Activated T-helper 17 cell treated with anti-CD3 and anti-CD28 coated beads, Interleukin-2, amount 50 U/mL, for 72 hours (primary cell): ENCODE results near the gene FIZ1. TPM values are rescaled to one million over a fixed set of nuclear protein-coding genes. Genes with fewer than 3 reads are reported as not detected.

Source experiments
- ATAC-seq: fragments of 150-1000 bp; cut with Tn5 transposase; replicated peaks from 2 replicates; pipeline ENCODE4 v1.10.0; 2021; ENCODE audit warnings: mild to moderate bottlenecking, moderate library complexity
- H3K27ac Mint-ChIP-seq: one replicate; pipeline ENCODE4 v1.8.0; 2022; ENCODE audit warnings: mixed read lengths
- H3K27me3 Mint-ChIP-seq: one replicate; pipeline ENCODE4 v1.8.0; 2022; ENCODE audit warnings: mixed read lengths
- H3K36me3 Mint-ChIP-seq: one replicate; pipeline ENCODE4 v1.8.0; 2022; ENCODE audit warnings: low read depth, mild to moderate bottlenecking, mixed read lengths
- H3K4me1 Mint-ChIP-seq: one replicate; pipeline ENCODE4 v1.8.0; 2022; ENCODE audit warnings: mixed read lengths
- H3K4me3 Mint-ChIP-seq: one replicate; pipeline ENCODE4 v1.8.0; 2022; ENCODE audit warnings: mild to moderate bottlenecking, mixed read lengths
- H3K9me3 Mint-ChIP-seq: one replicate; pipeline ENCODE4 v1.8.0; 2022; ENCODE audit warnings: mixed read lengths
- total RNA-seq, 2 donors: library from RNA; stranded (reverse); gene quantifications; one replicate each; pipeline ENCODE4 v1.2.3, GENCODE V29; 2022

FIZ1 gene
- total RNA-seq, 2 donors from 2014 or later, result 8.7 to 12.9 TPM

DNA sequence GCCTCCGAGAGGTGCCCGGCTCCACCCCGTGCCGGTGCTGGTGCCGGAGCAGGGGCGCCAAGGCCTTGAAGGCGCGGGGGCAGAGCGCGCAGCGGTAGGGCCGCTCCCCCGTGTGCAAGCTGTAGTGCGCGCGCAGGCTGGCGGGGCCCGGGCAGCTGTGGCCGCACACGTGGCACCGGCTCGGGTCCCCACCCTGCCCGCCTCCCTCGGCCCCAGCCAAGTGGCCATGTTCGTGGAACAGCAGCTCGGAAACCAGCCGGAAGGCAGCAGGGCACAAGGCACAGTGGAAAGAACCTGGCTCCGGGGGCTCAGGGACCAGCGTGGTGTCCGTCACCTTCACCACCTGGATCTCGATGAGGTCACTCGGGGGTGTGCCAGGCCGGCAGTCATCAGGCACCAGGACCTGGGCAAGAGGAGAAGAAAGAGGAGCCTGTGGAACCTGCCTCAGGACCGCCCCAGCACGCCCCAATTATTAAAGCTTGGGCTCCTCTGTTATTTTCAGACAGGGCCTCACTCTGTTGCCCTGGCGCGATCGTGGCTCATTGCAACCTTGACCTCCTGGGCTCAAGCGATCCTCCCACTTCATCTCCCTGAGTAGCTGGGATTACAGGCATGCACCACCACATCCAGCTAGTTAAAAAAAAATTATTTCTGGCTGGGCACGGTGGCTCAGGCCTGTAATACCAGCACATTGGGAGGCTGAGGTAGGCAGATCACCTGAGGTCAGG lies 23.1 kb upstream of the FIZ1 start:
- Mint-ChIP-seq H3K4me1 (peaks cover 25% of the 10 kb centered on the region), H3K27ac (no peak overlapping the region), H3K9me3 (no peaks in the 10 kb centered on the region), H3K4me3 (no peak overlapping the region), H3K36me3 (peaks cover 12% of the 10 kb centered on the region), H3K27me3 (no peaks in the 10 kb centered on the region)
- ATAC-seq, result no peak

DNA sequence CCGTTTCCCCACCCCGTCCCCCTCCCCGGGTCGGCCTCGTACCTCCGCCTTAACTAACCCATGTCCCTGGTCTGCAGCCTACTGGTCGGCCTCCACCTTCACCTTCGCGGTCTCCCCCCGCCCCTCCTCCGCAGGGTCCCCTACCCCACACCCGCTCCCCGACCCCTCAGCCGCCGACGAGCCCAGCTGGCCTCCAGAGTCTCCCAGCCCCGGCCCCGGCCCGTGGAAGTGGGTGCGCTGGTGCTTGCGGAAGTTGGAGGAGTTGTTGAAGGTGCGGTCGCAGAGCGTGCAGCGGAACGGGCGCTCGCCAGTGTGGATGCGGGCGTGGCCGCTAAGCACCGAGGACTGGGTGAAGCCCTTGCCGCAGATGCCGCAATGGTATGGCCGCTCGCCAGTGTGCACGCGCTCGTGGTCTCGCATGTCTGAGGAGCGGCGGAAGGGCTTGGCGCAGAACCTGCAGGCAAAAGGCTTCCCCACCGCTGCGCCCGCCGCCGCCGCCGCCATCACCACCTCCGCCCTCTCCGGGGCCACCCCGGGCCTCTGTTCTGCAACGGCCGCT lies 22.4 kb upstream of the FIZ1 start:
- no peak for ATAC-seq
- Mint-ChIP-seq H3K36me3 (peaks cover 19% of the 10 kb centered on the region), H3K4me1 (peaks cover 22% of the 10 kb centered on the region)

DNA sequence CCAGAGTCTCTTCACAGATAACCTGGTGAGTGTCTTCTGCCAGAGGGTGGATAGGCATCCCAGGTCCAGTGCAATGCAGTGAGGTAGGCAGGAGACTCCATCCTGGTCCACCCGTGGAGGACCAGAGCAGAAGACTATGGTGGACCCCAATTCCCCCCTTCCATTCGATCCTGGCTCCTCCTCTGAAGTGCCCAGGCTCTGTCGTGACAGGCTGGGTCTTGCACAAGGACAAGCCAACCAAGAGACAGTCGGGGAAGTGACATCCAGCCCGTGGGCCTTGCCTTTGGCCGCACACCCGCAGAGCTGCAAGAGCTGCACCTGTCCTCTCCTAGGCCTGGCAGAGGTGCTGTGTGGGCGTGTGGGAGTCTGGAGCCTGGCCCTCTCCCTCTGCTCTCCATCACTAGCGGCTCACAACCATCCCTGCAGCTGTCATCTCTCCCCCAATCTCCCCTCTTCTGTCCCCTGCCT lies 21.9 kb upstream of the FIZ1 start:
- Mint-ChIP-seq H3K9me3 (no peaks in the 10 kb centered on the region), H3K4me1 (peaks cover 16% of the 10 kb centered on the region), H3K27me3 (no peaks in the 10 kb centered on the region), H3K27ac (peak overlapping the region; percentile 17), H3K36me3 (peaks cover 22% of the 10 kb centered on the region), H3K4me3 (no peak overlapping the region)
- ATAC-seq, result no peak

More for the DNA sequence above, 22.4 kb upstream of the FIZ1 start:
- Mint-ChIP-seq H3K27me3 (no peaks in the 10 kb centered on the region), H3K4me3 (no peak overlapping the region), H3K9me3 (no peaks in the 10 kb centered on the region), H3K27ac (no peak overlapping the region)

DNA sequence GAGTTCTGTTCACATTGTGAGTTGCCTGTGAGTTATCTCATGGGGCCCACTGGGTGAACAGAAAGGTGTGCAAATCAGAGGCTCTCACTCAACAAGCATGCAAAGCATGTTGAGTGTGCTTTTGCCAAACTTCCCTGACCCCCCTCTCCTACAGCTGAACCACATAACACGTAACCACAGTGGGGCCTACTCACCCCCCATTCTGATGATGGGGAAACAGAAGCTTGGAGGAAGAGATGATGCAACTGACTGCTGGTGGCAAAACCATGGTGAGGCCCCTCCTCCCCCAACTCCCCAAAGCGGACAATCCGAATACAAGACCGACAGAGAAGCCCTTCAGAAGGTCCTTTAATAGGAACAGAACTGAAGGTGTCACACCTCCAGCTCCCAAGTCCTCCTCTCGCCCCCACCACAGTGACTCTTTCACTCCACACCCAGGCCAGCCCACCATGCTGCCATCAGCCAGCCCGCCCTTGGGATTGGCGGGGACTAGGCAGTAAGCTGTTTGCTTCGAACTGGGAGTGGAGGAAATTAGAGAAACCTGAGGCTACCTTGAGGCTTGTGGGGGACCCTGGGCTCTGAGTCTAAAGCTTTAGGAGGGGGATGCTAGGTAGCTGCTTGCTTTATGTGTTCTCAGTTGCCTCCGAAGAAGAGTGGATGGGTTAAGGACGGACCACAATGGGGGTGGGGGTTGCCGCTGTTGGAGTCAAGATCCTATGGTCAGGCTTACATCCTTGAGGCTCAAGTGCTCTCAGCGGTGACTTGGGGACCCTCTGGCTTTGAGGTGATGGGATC lies 21.3 kb upstream of the FIZ1 start:
- Mint-ChIP-seq H3K36me3 (peaks cover 22% of the 10 kb centered on the region), H3K27ac (peak overlapping the region; percentile 17)

DNA sequence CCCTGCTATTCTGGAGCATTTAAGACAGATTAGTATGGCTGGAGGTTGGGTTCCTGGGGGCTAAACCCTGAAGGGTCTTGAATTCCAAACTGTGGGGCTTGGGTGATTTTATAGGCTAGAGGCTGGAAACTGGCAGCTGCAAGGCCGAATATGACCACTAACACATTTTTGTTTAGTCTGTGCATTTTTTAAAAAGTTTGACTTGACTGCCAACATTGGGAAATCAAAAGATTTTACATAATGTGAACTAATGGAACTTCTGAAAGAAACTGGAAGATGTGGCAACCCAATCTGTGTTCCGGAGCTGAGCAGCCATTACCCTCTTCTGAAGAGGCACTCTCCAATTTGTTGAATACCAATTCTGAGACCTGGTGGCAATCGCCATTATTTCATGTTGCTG lies 20.0 kb upstream of the FIZ1 start:
- peaks cover 9% of the 10 kb centered on the region for H3K4me1 Mint-ChIP-seq
- ATAC-seq, result no peak
- no peak overlapping the region for H3K27ac Mint-ChIP-seq
- H3K4me3 Mint-ChIP-seq, result no peak overlapping the region
- peaks cover 15% of the 10 kb centered on the region for H3K36me3 Mint-ChIP-seq
- H3K27me3 Mint-ChIP-seq, result no peaks in the 10 kb centered on the region
- H3K9me3 Mint-ChIP-seq, result no peaks in the 10 kb centered on the region

More for the DNA sequence above, 21.3 kb upstream of the FIZ1 start:
- no peak for ATAC-seq
- Mint-ChIP-seq H3K9me3 (no peaks in the 10 kb centered on the region), H3K27me3 (no peaks in the 10 kb centered on the region), H3K4me1 (peaks cover 15% of the 10 kb centered on the region), H3K4me3 (no peak overlapping the region)

DNA sequence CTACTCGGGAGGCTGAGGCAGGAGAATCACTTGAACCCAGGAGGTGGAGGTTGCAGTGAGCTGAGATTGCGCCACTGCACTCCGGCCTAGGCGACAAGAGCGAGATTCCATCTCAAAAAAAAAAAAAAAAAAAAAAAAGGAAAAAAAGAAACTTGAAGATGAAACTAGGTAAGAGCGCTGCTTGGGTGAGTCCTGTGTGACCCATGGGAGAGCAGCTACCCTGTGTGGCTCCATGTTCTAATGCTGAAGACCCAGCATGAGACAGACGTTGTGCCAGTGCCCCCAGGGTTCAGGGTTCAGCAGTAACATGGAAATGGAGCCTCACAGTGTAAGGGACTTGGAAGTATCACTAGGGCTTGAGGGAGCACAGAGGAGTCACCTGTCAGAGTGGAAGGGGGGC lies 19.1 kb upstream of the FIZ1 start:
- ATAC-seq, result no peak
- Mint-ChIP-seq H3K9me3 (no peaks in the 10 kb centered on the region), H3K4me3 (no peak overlapping the region), H3K4me1 (peaks cover 3% of the 10 kb centered on the region), H3K36me3 (peaks cover 15% of the 10 kb centered on the region), H3K27ac (no peak overlapping the region), H3K27me3 (no peaks in the 10 kb centered on the region)

DNA sequence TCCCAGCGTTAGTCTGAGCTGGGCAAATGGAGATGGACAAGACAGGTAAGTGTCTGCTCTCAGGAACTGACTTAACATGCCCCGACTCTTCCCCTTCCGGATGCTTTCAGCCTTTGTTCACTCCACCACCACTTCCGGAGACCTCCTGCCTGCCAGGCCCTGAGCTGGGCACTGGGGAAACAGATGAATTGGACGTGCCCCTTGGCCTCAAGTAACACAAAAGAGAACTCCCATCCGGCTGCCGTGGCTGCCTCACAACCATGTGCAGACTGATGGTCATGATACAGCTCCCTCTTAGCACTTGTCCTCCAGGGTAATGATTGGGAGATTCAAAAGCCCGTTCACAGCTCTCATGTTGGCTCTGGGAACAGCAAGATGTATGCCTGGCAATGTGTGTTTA lies 18.1 kb upstream of the FIZ1 start:
- no peaks in the 10 kb centered on the region for H3K9me3 Mint-ChIP-seq
- H3K4me1 Mint-ChIP-seq, result no peaks in the 10 kb centered on the region
- no peak overlapping the region for H3K4me3 Mint-ChIP-seq
- H3K27ac Mint-ChIP-seq, result no peak overlapping the region
- H3K27me3 Mint-ChIP-seq, result no peaks in the 10 kb centered on the region
- peaks cover 24% of the 10 kb centered on the region for H3K36me3 Mint-ChIP-seq
- ATAC-seq, result no peak

DNA sequence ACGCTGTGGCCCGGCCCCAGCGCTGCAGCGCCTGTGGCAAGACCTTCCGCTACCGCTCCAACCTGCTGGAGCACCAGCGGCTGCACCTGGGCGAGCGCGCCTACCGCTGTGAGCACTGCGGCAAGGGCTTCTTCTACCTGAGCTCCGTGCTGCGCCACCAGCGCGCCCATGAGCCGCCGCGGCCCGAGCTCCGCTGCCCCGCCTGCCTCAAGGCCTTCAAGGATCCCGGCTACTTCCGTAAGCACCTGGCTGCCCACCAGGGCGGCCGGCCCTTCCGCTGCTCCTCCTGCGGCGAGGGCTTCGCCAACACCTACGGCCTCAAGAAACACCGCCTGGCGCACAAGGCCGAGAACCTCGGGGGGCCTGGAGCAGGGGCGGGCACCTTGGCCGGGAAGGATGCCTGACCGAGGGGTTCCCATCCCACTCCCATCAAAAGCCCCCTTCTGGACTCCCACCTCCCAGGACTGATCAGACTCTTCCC lies 17.1 kb upstream of the FIZ1 start:
- no peaks in the 10 kb centered on the region for H3K9me3 Mint-ChIP-seq
- no peaks in the 10 kb centered on the region for H3K27me3 Mint-ChIP-seq
- no peak overlapping the region for H3K4me3 Mint-ChIP-seq
- H3K4me1 Mint-ChIP-seq, result peaks cover 7% of the 10 kb centered on the region
- no peak for ATAC-seq
- no peak overlapping the region for H3K27ac Mint-ChIP-seq
- H3K36me3 Mint-ChIP-seq, result peaks cover 26% of the 10 kb centered on the region

DNA sequence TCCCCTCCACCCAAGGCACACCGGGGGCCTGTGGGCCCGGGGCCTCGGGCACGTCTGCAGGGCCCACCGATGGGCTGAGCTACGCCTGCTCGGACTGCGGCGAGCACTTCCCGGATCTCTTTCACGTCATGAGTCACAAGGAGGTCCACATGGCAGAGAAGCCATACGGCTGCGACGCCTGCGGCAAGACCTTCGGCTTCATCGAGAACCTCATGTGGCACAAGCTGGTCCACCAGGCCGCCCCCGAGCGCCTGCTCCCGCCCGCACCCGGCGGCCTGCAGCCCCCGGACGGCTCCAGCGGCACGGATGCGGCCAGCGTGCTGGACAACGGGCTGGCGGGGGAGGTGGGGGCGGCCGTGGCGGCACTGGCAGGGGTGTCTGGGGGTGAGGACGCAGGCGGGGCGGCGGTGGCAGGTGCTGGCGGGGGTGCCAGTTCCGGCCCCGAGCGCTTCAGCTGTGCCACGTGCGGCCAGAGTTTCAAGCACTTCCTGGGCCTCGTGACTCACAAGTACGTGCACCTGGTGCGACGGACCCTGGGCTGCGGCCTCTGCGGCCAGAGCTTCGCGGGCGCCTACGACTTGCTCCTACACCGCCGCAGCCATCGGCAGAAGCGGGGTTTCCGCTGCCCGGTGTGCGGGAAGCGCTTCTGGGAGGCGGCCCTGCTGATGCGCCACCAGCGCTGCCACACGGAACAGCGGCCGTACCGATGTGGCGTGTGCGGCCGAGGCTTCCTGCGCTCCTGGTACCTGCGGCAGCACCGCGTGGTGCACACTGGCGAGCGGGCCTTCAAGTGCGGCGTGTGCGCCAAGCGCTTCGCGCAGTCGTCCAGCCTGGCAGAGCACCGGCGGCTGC lies 16.5 kb upstream of the FIZ1 start:
- Mint-ChIP-seq H3K27ac (no peak overlapping the region), H3K27me3 (no peaks in the 10 kb centered on the region), H3K36me3 (peaks cover 26% of the 10 kb centered on the region), H3K4me3 (no peak overlapping the region), H3K9me3 (no peaks in the 10 kb centered on the region), H3K4me1 (peaks cover 12% of the 10 kb centered on the region)
- no peak for ATAC-seq

DNA sequence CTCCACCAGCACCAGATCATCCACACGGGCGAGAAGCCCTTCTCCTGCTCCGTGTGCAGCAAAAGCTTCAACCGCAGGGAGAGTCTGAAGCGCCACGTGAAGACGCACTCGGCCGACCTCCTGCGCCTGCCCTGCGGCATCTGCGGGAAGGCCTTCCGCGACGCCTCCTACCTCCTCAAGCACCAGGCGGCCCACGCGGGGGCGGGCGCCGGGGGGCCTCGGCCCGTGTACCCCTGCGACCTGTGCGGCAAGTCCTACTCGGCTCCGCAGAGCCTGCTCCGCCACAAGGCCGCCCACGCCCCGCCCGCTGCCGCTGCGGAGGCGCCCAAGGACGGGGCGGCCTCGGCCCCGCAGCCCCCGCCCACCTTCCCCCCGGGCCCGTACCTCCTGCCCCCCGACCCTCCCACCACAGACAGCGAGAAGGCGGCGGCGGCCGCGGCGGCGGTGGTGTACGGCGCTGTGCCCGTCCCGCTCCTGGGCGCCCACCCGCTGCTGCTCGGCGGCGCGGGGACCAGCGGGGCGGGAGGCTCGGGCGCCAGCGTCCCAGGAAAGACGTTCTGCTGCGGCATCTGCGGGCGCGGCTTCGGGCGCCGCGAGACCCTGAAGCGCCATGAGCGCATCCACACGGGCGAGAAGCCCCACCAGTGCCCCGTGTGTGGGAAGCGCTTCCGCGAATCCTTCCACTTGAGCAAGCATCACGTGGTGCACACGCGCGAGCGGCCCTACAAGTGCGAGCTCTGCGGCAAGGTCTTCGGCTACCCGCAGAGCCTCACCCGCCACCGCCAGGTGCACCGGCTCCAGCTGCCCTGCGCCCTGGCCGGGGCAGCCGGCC lies 15.6 kb upstream of the FIZ1 start:
- Mint-ChIP-seq H3K9me3 (no peaks in the 10 kb centered on the region), H3K27me3 (no peaks in the 10 kb centered on the region), H3K4me1 (peaks cover 17% of the 10 kb centered on the region), H3K27ac (no peak overlapping the region), H3K4me3 (no peak overlapping the region), H3K36me3 (peaks cover 29% of the 10 kb centered on the region)
- no peak for ATAC-seq

DNA sequence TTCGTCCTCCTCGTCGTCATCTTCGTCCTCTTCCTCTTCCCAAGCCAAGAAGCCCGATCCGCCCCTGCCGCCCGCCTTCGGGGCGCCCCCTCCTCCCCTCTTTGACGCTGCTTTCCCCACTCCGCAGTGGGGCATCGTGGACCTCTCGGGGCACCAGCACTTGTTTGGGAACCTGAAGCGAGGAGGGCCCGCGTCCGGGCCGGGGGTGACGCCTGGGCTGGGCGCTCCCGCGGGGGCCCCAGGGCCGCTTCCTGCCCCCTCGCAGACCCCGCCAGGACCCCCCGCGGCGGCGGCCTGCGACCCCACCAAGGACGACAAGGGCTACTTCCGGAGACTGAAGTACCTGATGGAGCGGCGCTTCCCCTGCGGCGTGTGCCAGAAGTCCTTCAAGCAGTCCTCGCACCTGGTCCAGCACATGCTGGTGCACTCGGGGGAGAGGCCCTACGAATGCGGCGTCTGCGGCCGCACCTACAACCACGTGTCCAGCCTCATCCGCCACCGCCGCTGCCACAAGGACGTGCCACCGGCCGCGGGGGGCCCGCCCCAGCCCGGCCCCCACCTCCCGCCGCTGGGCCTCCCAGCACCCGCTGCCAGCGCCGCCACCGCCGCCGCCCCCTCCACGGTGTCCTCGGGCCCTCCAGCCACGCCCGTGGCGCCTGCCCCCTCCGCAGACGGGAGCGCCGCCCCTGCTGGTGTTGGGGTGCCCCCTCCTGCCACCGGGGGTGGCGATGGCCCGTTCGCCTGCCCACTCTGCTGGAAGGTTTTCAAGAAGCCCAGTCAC lies 14.8 kb upstream of the FIZ1 start:
- H3K4me3 Mint-ChIP-seq, result no peak overlapping the region
- peaks cover 37% of the 10 kb centered on the region for H3K36me3 Mint-ChIP-seq
- H3K27ac Mint-ChIP-seq, result no peak overlapping the region
- H3K9me3 Mint-ChIP-seq, result no peaks in the 10 kb centered on the region
- H3K4me1 Mint-ChIP-seq, result peaks cover 20% of the 10 kb centered on the region
- no peak for ATAC-seq
- H3K27me3 Mint-ChIP-seq, result no peaks in the 10 kb centered on the region

DNA sequence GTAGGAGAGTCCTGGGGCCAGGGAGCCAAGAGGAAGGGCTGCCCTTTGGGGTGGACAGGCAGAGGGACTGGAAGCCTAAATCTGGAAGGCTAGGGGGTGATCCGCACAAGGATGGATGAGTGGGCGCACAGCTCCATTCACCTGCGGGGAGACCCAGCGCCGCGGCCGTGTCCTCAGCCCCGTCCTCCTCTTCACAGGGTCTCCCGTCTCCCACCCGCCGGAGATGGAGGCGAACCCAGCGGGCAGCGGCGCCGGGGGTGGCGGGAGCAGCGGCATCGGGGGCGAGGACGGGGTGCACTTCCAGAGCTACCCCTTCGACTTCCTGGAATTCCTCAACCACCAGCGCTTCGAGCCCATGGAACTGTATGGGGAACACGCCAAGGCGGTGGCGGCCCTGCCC lies 14.1 kb upstream of the FIZ1 start:
- no peak overlapping the region for H3K4me3 Mint-ChIP-seq
- no peaks in the 10 kb centered on the region for H3K9me3 Mint-ChIP-seq
- H3K27me3 Mint-ChIP-seq, result no peaks in the 10 kb centered on the region
- H3K27ac Mint-ChIP-seq, result no peak overlapping the region
- ATAC-seq, result no peak
- peaks cover 44% of the 10 kb centered on the region for H3K36me3 Mint-ChIP-seq
- peaks cover 20% of the 10 kb centered on the region for H3K4me1 Mint-ChIP-seq
